AML-193 (cell line): ENCODE data around the gene PIF1.
A peak's percentile ranks its signal among the peaks of the same experiment; 100 is the strongest.
"Not testable (repeated sequence)": the region's sequence is repeated elsewhere in the genome, so short reads cannot be mapped to it uniquely, and the experiment has no call there.

Source experiments
- DNase-seq, 2 experiments: peaks; one replicate each; lab custom pipeline; 2025; lab: John Stamatoyannopoulos, UW

PIF1 gene

GRCh38 chr15:64847876-64848716, 22.6 kb upstream of the PIF1 start:
- DNase-seq = no peak

DNA sequence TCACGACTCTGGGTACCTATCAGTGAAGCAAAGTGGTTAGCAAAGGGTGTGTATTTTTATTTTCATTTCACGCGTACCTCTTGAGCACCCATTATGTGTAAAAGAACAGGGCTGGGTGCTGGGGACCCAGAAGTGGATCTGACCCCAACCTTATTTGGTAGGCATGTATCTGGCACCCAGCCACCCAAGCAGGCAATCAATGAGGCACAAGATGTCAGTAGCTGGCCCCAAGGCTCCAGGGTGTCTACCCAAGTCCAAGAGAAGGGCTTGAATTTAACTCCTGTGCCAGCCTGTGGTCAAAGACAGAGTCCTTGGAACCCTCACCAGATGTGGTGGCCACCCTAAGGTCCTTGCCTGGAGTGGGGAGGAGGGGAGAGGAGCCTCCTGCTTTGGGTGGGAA, 22.0 kb upstream of the PIF1 start:
- DNase-seq = no peak

- DNase-seq = no peak
Measured at GRCh38 chr15:64847016-64847415, 21.6 kb upstream of the PIF1 start.

DNA sequence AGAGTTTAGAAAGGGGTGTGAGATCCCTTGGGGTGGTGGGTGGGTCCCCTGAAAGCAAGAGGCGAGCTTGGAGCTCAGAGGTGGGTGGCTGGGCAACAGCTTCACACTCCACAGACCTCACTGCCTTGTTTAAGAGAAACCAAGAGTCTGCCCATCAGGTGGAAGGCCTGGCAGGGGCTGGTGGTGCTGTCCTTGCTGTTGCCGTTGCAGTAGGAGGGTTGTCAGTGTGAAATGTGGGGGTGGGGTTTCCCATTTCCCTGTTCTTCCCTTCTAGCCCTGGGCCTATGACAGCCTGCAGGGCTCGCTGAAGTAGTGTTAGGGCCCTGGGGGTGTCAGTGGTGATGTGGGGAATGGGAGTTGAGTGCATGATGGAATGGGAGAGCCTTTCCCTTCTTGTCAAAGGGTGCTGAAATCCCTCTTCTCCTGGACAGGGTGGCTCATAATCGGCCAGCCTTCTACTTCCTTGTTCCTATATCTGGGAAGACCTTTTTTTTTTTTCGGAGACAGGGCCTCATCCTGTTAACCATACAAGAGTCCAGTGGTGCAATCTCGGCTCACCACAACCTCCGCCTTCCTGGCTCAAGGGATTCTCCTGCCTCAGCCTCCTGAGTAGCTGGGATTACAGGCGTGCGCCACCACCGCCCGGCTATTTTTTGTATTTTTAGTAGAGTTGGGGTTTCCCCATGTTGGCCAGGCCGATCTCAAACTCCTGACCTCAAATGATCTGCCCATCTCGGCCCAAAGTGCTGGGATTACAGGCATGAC, 20.6 kb upstream of the PIF1 start:
- DNase-seq = no peak

- peak; percentile 27 for DNase-seq
Measured at GRCh38 chr15:64845183-64845611, 19.8 kb upstream of the PIF1 start.

DNA sequence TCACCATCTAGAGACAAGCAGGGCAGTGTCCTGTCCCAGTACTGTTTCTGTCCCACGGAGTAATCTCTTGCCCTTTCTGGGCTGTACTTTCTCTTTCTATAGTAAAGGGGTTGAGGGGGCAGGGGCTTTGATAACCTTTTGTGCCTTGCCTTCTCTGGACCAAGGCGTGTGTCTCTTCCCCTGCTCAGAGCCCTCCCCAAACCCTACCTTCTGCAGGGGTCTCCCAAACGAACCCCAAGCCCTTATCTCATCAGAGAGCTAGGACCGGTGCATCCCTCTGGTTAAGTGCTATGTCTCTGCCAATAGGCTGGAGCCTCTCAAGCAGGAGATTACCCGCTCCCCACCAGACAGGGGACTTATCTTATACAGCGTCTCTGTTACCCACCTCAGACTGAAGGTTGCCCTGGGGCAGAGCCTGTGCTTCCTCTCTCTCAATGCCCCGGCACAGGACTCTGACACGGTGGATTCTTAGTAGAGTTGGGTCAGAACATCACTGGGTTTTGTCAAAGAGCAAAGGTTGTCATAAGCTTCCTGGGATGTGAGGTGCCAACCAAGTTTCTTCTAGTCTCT, 19.2 kb upstream of the PIF1 start:
- DNase-seq = no peak

GRCh38 chr15:64843991-64844390, 18.5 kb upstream of the PIF1 start:
- no peak for DNase-seq

DNA sequence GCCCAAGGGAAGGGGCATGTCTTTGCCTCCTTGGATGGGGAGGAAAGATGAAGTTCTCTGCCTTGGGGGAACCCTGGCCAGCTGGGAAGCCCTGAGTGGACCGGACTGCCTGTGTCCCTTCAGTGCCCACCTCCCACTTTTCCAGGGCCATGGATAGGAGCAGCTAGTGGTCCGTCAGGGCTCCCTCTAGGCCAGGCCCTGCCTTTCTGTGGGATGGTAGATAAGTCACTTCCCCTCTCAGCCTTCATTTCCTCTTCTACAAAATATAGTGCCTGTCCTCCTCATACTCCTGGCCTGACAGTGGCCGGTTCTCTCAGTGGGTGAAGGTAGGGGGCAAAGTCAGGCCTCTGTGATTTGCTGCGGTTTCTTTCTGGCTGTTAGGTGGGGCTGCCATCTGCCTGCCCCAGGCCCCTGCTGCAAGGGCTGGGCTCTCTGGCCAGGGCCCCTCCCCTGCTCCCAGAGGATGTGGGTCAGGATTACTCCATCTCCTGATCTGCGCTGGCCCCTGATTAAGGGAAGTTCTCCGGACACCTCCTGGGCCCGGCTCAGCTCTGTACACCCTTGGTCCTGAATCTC, 17.6 kb upstream of the PIF1 start:
- peak; percentile 73 to 83 for DNase-seq

DNA sequence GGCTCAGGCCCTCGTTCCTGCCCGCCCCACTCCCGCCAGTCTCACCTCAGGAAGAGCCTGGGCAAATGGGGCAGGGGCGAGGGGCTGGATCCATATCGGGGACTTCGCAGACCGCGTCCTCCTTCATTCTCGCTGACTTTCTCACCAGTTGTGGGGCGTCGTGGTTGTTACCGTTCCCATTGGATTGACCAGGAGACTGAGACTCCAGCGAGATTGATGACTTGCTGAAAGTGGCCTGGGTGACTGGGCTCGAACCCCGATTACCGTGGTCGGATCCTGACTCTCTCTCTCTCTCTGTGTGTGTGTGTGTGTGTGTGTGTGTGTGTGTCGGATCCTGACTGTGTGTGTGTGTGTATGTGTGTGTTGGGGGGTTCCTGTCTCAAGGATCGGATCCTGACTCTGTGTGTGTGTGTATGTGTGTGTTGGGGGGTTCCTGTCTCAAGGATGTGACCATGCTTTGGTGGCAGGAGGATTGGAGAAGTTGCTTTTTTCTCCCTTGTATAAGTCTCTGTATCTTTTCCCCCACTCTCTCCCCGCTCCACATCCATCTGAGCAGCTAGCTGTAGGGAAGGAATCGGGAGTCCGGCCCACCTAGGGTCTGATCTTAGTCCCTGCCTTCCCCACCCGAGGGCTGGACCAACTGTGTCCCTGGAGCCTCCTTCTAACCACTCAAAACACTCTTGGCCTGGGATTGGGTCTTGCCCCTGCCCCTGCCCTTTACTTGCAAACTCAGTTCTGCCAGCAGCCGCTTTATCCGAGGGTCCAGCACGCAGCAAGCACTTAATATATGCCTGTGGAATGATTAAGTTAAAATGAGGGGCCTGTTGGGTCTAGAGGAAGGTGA, 16.9 kb upstream of the PIF1 start:
- DNase-seq = no peak

DNA sequence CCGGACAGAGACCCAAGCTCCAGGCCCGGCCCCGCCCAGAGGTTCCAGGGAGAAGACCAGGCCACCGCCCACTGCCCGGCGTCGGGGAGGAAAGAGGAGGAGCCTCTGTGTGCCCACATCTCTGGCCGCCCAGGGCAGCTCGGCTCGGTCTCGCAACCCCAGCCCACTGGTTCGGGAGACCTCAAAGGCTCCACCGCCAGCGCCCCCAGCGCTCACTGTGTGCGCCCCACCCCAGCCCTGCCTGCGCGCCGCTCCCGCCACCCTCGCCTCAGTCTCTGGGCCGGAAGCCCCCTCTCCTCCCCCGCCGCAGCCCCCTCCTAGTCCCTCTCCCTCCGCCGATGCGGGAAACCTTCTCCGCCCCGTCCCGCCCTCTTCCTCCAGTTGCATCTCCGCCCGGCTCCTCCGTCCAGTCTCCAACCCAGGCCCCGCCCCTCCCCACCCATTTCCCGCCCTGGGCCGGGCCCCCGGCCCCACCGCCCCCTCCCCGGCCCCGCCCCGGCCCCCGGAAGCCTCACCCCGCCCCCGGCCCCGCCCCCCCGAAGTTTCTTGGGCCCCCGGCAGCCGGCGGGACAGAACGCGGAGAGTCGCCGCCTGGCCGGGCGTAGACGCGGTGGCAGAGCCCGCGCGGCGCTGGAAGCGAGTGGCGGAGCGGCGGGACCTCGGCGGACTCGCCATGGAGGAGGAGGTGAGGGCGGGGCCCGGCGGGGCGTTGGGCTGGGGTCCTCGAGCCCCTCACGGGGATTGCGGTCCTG, 16.1 kb upstream of the PIF1 start, which contains the start of gene PLEKHO2:
Gene PLEKHO2 (plus strand): TSS at position 572 of the 752 bp plus-strand sequence. CDS start 102 bp downstream, at position 674.
- peak; percentile 90 to 95 for DNase-seq

GRCh38 chr15:64841060-64841343, 15.6 kb upstream of the PIF1 start:
- no peak for DNase-seq

GRCh38 chr15:64837502-64837901, 12.1 kb upstream of the PIF1 start:
- peak; percentile 90 to 92 for DNase-seq

DNA sequence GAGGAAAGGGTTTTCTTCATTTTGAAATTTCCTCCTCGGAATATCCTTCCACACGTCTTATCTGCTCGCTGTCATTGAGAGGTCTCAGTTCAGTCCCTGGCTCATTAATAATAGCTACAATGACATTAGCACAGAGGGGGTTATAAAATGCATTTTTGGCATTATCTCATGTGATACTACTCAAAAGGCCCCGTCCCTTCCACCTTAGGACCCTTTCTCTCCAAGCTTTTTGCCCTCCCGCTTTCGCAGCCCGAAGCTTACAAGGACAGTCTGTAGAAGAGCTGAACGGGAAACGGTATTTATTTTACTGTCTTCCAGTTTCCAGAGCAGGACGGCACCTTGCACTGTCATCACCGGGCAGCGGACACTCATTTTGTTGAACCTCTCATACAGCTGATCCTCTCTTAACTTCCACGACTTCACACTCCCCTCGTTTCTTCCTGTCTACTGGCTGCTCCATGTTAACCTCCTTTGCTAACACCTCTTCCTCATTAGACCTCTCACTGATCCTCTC, 10.6 kb upstream of the PIF1 start:
- no peak for DNase-seq

DNA sequence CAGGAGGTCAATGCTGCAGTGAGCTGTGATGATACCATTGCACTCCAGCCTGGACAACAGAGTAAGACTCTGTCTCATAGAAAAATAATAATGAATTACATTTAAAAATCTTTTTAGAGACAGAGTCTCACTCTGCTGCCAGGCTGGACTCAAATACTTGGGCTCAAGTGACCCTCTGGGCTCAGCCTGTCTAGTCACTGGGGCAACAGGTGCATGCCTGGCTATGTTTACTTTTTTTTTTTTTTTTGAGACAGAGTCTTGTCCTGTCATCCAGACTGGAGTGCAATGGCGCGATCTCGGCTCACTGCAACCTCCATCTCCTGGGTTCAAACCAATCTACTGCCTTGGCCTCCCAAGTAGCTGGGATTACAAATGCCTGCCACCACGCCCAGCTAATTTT, 8.2 kb upstream of the PIF1 start:
- no peak for DNase-seq

DNA sequence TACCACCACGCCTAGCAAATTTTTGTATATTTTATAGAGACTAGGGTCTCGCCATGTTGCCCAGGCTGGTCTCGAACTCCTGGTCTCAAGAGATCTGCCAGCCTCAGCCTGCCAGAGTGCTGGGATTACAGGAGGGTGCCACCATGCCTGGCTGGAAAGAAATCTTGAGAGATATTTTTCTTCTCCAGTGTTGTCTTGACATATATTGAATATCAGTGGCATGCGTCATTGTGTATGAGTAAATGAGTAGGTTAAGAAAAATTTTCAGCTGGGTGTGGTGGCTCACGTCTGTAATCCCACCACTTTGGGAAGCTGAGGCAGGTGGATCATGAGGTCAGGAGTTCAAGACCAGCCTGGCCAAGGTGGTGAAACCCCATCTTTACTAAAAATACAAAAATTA, 3.5 kb upstream of the PIF1 start:
- no peak for DNase-seq

DNA sequence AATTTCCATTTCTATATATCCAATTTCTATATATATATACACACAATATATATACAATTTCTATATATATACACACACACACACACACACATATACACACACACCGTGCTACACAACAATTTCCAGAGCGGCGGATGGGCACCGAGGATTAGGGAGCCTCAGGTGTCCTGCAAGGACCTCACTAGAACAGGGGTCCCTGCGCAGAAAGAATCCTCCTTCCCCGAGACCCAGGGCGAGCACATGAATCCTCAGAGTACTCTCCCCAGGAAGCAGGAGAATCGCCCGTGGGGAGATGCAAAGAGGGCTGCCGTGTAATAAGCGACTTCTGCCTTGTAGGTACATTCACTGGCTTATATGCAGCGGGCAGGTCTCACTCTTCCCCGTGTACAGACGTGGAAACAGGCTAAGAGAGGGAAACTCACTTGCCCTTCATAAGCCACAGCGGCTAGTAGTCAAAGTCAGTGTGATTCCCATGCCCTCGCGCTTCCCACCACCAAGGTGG, 467 bp downstream of the PIF1 start:
- DNase-seq = no peak

DNA sequence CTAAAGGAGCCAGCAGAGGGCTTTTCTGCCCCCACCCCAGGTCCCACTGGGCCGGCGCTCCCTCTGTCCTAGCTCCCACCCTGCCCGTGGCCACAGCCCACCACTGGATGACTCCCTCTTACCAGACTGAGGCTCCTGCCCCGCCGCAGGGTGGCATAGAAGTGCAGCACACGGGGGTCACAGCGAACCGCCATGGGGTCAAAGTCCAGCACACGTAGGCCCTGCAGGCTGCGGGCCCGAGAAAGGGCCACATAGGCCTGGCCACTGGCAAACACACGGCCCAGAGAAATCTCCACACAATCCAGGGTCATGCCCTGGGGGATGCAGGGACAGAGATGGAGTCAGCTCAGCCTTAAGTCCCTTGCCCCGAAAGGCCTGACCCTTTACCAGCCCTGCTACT, 9.0 kb downstream of the PIF1 start:
- DNase-seq = no peak

- DNase-seq = peak; percentile 4 to 15
Measured at GRCh38 chr15:64814965-64815364, 10.5 kb downstream of the PIF1 start.

DNA sequence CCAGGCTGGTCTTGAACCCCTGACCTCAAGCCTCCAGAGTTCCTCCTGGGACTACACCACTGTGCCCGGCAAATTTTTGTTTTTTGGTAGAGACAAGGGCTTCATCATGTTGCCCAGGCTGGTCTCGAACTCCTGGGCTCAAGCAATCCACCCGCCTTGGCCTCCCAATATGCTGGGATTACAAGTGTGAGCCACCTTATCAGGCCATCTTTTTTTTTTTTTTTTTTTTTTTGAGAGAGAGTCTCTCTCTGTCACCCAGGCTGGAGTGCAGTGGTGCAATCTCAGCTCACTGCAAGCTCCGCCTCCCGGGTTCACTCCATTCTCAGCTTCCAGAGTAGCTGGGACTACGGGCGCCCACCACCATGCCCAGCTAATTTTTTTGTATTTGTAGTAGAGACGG, 11.2 kb downstream of the PIF1 start:
- DNase-seq = not testable (repeated sequence)

GRCh38 chr15:64813075-64813474, 12.4 kb downstream of the PIF1 start:
- DNase-seq = peak; percentile 8 to 18
